Umbilical cord (tissue), 2 donors: ENCODE data around the gene RUSF1. TPM values are rescaled to one million over a fixed set of nuclear protein-coding genes. Genes with fewer than 3 reads are reported as not detected.

ENCODE experiments used
- DNase-seq: peaks from one replicate; pipeline ENCODE4 v3.0.0-alpha.2; 2015; ENCODE audit warnings: low spot score
- total RNA-seq: library from RNA; depleted of rRNA; stranded (reverse); fragments of >200 nt; gene quantifications from one replicate; pipeline ENCODE4 v1.2.3, GENCODE V29; 2014; ENCODE audit warnings: low replicate concordance; ENCODE audit not compliant: insufficient read depth

The RUSF1 gene
- total RNA-seq, 1 donor from 2014 or later: 68.1 TPM

DNA sequence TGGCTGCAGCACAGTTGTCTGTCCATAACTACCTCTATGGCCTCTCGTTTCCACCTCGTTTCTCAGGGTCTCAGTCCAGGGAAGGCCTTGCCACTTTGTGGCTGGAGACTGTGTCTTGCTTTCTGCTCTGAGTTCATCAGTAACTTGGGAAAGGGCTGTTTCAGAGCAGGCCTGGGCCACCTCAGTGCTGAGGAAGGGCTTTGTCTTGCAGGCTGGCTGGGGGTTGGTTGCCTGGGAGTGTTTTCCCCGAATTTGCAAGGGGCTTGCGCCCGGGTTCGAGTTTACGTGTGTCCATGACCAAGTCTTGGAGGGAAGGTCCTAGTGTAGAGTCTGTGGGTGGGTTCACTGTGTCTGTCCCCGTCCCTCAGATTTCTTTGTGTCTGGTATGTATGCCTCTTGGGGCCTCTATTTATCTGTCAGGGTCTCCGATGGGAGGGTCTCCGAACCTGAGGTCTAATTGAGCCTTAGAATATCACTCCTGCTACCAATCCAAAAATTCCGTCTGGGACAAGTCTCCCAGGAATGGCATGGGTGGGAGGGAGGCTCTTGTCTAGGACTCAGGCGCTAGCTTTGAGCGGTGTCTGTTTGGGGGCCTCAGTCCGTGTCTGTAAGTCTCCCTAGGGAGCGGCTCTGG is 36.8 kb downstream of the RUSF1 start:
- DNase-seq: no peak

DNA sequence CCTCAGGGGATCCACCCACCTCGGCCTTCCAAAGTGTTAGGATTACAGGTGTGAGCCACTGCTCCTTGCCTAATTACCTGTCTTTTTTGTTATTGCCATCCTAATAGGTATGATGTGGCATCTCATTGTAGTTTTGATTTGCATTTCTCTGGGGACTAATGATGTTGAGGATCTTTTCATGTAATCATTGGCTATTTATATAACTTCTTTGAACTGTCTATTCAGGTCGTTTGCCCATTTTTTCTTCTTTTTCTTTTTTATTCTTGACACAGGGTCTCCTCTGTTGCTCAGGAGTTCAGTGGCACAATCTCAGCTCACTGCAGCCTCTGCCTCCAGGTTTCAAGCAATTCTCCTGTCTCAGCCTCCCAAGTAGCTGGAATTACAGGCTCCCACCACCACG is 37.6 kb downstream of the RUSF1 start:
- DNase-seq: no peak

DNA sequence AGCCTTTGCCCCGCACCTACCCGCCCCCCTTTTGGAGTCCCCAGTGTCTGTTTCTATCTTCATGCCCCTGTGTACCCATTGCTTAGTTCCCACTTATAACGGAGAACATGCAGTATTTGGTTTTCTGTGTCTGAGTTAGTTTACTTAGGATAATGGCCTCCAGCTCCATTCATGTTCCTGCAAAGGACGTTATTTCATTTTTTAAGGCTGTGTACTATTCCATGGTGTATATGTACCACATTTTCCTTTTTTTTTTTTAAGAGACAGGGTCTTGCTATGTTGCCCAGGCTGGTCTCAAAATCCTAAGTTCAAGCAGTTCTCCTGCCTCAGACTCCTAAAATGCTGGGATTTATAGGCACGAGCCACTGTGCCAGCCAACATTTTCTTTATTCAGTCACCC is 40.3 kb downstream of the RUSF1 start:
- no peak for DNase-seq

DNA sequence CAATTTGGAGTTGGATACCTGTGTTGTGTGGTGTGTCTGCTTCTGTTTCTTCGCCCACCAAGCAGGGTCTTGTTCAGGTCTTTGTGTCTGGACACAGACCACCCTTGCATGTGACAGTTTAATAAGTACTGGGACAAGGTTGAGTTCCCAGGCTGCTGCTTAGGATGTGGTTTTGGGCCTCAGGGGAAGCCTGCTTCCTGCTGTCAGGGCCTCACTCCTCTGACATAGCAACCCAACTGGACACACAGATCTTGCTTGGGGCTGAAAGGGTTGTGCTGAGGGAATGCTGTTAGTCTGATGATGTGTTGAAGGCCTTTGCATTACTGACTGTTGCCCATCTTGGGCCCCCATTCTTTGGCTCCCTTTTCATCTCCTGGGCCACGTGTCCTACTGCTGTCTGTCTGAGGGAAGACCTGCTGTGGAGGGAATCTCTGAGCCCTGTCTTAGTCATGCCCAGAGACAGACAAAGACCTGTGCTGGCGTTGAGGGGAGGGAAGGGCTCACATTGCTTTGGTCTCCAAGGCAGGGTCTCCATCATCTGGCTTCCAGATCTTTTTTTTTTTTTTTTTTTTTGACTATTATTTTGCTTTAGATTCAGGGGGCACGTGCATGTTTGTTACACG is 40.9 kb downstream of the RUSF1 start:
- DNase-seq: no peak

DNA sequence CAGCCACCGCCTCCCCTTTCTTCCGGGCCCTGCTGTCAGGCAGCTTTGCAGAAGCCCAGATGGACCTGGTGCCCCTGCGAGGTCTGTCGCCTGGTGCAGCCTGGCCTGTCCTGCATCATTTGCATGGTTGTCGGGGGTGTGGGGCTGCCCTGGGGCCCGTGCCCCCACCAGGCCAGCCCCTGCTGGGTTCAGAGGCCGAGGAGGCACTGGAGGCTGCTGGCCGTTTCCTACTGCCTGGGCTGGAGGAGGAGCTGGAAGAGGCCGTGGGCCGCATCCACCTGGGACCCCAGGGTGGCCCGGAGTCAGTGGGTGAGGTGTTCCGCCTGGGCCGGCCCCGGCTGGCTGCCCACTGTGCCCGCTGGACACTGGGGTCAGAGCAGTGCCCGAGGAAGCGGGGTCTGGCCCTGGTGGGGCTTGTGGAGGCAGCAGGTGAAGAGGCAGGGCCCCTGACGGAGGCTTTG is 41.8 kb downstream of the RUSF1 start:
- no peak for DNase-seq

DNA sequence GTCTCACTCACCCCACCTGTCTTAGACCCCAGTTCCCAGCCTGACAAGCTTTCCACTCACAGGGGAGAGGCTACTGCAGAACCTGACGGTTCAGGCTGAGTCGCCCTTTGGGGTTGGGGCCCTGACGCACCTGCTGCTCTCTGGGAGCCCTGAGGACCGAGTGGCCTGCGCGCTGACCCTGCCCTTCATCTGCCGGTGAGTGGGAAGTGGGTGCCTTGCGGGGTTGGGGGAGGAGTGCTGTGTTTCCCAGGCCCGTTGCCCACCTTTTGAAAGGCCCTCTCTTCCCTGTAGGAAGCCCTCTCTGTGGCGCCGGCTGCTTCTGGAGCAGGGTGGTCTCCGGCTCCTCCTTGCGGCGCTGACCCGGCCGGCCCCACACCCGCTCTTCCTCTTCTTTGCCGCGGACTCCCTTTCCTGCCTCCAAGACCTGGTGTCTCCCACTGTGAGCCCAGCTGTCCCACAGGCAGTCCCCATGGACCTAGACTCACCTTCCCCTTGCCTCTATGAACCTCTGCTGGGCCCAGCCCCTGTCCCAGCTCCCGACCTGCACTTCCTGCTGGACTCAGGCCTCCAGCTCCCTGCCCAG is 42.3 kb downstream of the RUSF1 start:
- DNase-seq: no peak

DNA sequence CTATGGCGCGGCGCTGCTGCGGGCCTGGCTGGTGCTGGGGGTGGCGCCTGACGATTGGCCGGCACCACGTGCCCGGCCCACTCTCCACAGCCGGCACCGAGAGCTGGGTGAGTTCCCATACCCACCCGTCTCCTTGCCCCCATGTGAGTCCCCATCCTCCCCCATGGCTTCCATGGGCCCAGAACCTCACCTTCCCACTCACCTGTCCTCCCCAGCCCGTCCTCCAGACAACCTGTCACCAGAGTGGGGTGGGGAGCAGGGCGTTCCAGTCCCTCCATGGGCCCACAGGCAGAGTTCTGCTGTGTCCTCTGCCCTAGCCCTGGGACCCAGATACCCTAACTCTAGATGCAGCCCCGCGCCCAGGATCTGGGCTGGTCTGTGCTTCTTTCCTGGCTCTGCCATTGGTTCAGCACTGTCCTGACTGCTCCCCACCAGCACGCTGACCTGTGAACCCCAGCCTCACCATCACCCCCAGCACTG is 43.4 kb downstream of the RUSF1 start:
- DNase-seq: no peak

DNA sequence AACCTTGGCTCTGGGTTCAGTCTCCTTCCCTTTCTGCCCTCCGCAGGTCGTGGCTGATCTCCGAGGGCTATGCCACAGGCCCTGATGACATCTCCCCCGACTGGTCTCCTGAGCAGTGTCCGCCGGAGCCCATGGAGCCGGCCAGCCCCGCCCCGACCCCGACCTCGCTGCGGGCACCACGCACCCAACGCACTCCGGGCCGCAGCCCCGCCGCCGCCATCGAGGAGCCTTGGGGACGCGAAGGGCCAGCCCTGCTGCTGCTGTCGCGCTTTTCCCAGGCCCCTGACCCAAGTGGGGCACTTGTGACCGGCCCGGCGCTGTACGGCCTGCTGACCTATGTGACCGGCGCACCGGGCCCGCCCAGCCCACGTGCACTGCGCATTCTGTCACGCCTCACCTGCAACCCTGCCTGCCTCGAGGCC is 43.8 kb downstream of the RUSF1 start:
- no peak for DNase-seq

DNA sequence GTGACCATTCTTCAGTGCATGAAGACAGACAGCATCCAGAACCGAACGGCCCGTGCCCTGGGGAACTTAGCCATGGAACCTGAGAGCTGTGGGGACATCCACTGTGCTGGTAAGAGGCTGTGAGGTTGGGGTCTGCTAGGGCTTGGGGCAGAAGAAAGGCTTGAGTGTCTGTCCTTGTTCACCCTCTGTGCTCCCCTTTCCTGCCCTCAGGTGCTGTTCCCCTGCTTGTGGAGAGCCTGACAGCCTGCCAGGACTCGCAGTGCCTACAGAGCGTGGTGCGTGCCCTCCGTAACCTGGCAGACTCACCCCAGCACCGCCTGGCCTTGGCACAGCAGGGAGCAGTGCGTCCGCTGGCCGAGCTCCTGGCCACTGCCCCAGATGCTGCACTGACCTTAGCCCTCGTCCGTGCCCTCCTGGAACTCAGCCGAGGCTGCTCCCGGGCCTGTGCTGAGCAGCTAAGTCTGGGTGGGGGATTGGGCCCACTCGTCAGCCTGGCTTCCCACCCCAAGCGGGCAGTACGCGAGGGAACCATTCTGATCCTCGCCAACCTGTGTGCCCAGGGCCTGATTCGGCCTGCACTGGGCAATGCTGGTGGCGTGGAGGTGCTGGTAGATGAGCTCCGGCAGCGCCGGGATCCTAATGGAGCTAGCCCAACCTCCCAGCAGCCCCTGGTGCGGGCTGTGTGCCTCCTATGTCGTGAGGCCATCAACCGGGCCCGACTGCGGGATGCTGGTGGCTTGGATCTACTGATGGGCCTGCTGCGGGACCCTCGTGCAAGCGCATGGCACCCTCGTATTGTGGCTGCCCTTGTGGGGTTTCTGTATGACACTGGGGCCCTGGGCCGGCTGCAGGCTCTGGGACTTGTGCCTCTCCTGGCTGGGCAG is 46.0 kb downstream of the RUSF1 start:
- DNase-seq: no peak

DNA sequence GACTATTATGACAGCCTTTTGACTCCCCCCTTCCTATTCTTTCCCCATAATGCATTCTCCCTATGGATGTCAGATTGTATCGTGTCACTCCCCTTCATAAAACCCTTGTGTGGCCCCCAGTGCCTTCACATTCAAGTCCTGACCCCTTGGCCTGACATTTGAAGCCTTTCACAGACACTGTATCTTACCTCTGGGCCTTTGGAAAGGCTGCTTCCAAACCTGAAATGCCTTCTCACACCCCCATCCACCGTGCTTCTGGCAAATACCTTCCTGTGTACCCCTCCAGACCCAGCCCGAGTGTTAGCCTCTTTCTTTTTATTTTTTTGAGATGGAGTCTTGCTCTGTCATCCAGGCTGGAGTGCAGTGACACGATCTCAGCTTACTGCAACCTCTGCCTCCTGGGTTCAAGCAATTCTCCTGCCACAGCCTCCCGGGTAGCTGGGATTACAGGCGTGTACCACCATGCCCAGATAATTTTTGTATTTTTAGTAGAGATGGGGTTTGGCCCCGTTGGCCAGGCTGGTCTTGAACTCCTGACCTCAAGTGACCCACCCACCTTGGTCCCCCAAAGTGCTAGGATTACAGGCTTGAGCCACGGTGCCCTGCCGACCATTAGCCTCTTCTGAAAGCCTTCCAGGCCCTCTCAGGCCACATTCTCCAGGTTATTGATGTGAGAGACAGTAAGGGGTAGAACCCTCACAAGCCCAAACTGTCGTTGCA is 46.8 kb downstream of the RUSF1 start:
- DNase-seq: no peak

DNA sequence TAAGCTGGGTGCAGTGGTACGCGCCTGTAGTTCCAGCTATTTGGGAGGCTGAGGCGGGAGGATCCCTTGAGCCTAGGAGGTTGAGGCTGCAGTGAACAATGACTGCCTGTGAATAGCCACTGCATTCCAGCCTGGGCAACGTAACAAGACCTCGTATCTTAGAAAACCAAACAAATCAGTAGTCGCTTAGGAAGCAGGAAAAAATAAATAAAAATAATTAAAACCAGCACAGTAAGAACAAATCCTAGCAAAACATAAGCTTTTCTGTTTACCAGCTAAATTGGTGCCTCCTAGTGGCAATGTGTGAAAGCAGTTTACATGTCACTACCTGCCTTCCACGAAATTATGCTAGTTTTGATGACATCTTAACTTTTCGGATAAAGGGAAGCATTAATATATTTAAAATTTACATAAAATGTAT is 47.6 kb downstream of the RUSF1 start:
- DNase-seq: peak; percentile 61

DNA sequence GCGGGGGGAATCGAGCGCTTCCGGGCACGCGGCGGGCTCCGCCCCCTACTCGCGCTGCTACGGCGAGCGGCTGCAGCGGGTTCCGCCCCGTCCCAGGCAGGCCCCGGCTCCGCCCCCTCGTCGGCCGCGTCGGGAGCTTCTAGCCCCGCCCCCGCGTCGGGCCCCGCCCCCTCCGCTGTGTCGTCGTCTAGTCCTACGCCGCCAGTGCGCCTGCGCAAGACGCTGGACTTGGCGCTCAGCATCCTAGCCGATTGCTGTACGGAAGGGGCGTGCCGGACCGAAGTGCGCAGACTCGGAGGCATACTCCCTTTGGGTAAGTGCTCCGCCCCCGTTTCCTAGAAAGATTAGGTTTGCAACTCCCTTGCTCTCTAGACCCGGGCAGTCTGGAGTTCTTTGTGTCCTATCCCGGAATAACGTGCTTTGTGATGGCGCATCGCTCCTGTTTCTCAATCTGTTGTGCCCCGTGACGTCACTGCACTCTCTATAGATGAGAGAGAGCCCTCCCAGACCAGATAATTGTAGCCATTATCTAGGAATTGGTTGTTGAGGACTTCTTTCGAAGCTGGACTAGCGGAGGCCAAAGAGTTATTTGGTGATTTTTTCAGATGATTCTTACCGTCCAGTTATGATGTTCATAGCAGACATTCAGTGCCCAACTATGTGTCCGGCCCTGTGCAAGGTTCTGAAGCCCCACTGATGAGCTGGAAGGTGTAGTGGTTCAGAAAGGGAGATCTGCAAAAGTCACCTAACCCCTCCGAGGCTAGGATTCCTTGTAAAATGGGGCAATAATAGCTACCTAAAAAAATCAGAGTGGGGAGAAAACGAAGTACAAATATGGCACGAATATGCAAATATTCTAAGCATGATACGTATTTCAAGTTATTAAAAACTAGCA is 48.3 kb downstream of the RUSF1 start:
- DNase-seq: peak; percentile 100

DNA sequence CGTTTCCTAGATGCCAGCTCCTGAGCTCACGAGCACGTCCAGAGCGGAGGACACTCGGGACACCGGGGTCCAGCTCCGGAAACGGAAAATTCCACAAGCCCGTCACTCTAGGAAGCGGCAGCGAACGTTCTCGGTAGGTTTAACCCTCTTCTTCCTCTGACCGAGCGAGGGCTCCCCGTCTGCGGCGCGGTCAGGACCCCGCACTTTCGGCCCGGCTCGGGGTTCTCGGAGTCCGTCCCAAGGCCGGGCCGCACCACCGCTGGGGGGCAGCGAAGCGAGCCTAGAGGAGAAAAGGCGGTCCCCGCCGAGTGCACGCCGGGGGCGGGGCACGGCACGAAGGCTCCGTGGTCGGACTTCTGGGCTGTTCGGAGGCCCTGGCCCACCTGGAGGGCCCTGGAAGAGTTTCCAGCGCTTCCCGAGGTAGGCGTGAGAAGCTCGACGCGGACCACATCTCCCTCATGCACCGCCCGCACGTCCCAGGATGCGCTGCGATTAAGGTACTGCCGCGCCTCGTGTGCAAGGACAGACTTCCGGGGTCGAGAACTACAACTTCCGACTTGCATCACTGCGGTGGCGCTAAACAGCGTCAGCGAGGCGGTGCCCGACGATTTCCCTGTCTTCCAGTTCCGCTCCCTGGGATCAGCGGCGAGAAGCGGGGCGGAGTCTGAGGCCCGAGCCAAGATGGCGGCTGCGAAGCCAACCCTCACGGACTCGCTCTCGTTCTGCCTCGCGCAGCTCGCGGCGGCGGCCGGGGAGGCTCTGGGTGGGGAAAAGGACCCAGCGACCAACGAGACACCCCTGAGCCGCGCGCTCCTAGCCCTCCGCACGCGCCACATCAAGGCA is 49.1 kb downstream of the RUSF1 start, which contains the start of gene ARMC5:
Gene ARMC5 (plus strand): TSS at position 658 of the 843 bp plus-strand sequence. CDS start 24 bp downstream, at position 682.
- peak; percentile 99 for DNase-seq

DNA sequence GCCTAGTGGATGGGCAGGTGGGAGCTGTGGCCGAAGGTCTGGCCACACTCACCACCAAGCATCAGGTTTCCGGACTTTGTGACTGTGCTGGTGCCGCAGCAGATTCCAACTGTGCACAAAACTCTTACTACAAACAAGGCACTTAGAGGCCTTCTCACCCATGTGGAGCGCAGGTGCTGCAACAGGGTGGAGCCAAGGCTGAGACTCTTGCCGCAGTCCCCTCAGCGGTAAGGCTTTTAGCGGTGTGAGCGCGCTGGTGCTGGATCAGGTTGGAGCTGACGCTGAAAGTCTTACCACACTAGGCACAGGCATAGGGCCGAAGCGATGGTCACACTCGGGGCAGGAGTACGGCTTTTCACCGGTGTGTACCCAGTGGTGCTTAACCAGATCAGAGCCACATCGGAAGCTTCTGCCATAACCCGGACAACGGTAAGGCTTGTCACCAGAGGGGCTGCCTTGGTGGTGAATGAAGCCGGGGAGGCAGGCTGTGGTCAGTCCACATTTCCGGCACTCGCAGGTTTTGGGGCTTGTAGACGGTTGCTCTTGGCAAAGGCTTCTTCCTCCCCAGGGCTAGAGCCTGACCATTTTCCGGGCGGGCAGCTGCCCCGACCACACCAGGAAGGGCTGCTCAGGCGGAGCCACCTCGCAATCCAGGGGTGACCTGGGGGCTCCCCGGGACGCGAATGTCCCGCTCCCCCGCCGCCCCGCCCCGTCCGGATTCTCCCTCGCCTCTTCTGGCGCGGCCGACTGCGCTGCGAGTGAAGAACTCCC is 49.9 kb downstream of the RUSF1 start:
- peak; percentile 31 for DNase-seq

DNA sequence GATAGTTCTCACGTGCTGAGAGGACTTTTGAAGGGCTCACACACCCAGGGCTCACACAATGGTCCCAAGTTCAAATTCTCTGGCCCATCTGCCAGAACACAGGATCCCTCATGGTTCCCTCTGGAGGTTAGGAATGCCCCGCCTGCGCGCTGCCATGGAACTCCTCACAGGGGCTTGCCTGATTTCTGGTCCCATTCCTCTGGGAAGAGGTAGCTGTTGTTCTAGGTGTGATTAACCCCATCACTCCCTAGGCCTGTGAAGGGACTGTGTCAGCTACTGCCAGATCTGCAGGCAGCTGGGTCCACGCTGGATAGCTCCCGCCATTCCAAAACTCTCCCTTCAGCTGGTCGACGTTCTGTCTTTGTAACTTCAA is 51.2 kb downstream of the RUSF1 start:
- DNase-seq: no peak

DNA sequence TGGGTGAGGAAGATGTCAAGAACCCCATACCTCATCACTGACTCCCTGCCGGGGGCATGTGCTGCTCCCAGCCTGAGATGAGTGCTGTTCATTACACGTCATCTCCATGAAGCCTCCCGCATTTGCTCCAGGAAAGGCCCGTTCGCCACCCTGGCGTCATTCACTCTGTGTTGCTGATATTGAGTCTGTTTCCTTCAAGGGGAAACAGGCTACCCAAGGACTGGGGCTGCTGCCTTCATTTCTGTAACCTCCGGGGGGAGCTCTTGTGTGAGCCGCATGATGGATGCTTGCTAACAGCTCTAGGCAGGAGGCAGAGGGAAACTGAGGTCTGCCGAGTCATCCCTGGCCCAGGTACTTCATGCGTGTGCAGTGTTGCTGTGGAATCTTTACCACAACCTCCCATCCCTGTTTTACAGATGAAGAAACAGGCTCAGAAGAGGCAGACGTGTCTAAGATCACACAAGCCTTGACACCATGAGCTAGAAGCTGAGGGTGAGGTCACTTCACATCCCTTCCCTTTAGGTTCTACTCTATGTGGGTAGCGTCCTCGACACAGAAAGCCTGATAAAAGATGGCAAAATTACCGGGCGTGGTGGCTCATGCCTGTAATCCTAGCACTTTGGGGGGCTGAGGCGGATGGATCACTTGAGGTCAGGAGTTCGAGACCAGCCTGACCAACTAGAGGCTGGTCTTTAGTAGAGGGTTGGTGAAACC is 52.4 kb downstream of the RUSF1 start:
- no peak for DNase-seq

DNA sequence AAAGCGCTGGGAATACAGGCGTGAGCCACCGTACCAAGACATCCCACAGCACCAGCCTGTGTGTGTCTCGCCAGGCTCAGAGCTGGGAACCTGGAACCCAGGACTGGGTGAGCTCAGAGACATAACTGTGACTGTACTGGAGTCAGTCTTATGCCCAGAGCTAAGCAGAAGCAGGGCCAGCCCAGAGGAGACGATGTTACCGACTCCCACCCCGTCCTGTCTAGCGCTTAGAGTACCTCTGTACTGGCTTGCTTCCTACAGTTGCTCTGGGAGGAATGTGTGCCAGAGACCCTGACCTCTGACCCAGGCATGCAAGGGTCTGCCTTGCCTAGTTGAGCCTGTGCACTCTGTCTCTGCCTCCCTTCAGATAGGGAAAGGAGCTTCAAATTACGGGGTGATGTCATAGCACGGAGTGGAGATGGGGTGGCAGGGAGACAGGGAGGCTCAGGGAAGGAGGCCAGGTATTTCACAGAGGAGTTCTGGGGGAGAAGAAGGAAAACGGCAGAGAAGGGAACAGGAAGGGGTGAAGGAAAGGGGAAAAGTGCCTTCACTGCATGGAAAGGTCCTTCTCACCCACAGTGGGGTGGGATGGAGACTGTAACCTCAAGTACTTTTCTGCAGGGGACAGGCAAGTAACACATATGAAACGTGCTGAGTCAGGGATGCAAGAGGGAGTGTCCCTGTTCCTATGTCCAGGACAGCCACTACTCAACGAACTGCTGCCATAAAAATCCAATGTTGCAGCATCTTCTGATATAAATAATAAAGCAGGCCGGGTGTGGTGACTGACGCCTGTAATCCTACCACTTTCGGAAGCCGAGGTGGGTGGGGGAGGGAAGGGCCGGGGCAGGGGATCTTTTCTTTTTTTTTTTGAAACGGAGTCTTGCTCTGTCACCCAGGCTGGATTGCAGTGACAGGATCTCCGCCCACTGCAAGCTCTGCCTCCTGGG is 54.7 kb downstream of the RUSF1 start:
- DNase-seq: peak; percentile 51
